RWPE2 (cell line): ENCODE data around the gene JMJD4.

Source experiments
- ATAC-seq: fragments of 200-7000 bp; cut with Tn5 transposase; 3 replicates; pipeline ENCODE4 v1.9.1; 2021; ENCODE audit warnings: low read depth
- DNase-seq: peaks from one replicate; pipeline ENCODE4 v3.0.0-alpha.2; 2020; ENCODE audit warnings: low spot score
- H3K27ac ChIP-seq: fragments of 450-650 bp; 2 replicates; pipeline ENCODE4 v1.5.1; 2017; ENCODE audit warnings: mild to moderate bottlenecking; ENCODE audit not compliant: poor library complexity, severe bottlenecking
- H3K27me3 ChIP-seq: fragments of 250-450 bp; sonication (Bioruptor Pico); 2 replicates; pipeline ENCODE4 v1.5.1; 2021; ENCODE audit warnings: mild to moderate bottlenecking, moderate library complexity; ENCODE audit not compliant: insufficient read depth, poor library complexity, severe bottlenecking
- H3K36me3 ChIP-seq: fragments of 250-450 bp; sonication (Bioruptor Pico); 2 replicates; pipeline ENCODE4 v1.5.1; 2020; ENCODE audit warnings: low read depth, mild to moderate bottlenecking, moderate library complexity
- H3K4me1 ChIP-seq: fragments of 250-450 bp; sonication (Bioruptor Pico); 2 replicates; pipeline ENCODE4 v1.5.1; 2021; ENCODE audit warnings: mild to moderate bottlenecking, moderate library complexity; ENCODE audit not compliant: insufficient read depth, poor library complexity, severe bottlenecking
- H3K4me3 ChIP-seq: fragments of 250-450 bp; sonication (Bioruptor Pico); 2 replicates; pipeline ENCODE4 v1.5.1; 2021; ENCODE audit warnings: mild to moderate bottlenecking, moderate library complexity; ENCODE audit not compliant: severe bottlenecking
- H3K9me3 ChIP-seq: fragments of 250-450 bp; sonication (Bioruptor Pico); 2 replicates; pipeline ENCODE4 v1.5.1; 2021; ENCODE audit warnings: mild to moderate bottlenecking, moderate library complexity; ENCODE audit not compliant: severe bottlenecking
- TF ChIP-seq, protein P1 (sequence below): fragments of 450-650 bp; IDR thresholded peaks from one replicate; pipeline ENCODE4 v1.5.1; 2017; ENCODE audit warnings: mild to moderate bottlenecking, moderate library complexity; ENCODE audit not compliant: poor library complexity, severe bottlenecking

Gene JMJD4

DNA sequence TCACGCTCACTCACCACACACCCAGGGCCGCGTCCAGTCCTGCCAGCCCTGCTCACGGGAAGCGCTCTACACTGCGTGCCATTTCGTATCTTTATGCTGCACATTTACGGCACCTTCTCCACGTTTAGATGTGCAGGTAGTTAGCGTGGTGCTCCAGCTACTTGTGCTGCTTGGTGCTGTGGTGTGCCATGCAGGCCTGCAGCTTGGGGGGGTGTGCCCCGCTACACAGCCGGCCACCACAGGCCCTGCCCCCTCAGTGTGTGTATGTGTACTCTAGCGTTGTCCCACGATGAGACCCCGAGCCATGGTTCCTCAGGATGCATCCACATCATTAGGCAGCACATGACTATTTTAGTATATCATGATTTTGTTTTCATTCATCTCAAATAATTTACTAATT, 38.5 kb upstream of the JMJD4 start:
- Histone ChIP-seq H3K4me3 (no peak overlapping the region), H3K27me3 (no peaks in the 10 kb centered on the region), H3K27ac (no peak overlapping the region), H3K9me3 (no peaks in the 10 kb centered on the region), H3K4me1 (no peaks in the 10 kb centered on the region), H3K36me3 (no peaks in the 10 kb centered on the region)
- TF ChIP-seq, protein P1, sequence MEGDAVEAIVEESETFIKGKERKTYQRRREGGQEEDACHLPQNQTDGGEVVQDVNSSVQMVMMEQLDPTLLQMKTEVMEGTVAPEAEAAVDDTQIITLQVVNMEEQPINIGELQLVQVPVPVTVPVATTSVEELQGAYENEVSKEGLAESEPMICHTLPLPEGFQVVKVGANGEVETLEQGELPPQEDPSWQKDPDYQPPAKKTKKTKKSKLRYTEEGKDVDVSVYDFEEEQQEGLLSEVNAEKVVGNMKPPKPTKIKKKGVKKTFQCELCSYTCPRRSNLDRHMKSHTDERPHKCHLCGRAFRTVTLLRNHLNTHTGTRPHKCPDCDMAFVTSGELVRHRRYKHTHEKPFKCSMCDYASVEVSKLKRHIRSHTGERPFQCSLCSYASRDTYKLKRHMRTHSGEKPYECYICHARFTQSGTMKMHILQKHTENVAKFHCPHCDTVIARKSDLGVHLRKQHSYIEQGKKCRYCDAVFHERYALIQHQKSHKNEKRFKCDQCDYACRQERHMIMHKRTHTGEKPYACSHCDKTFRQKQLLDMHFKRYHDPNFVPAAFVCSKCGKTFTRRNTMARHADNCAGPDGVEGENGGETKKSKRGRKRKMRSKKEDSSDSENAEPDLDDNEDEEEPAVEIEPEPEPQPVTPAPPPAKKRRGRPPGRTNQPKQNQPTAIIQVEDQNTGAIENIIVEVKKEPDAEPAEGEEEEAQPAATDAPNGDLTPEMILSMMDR = no peak
- DNase-seq (no peak), ATAC-seq (no peak)

DNA sequence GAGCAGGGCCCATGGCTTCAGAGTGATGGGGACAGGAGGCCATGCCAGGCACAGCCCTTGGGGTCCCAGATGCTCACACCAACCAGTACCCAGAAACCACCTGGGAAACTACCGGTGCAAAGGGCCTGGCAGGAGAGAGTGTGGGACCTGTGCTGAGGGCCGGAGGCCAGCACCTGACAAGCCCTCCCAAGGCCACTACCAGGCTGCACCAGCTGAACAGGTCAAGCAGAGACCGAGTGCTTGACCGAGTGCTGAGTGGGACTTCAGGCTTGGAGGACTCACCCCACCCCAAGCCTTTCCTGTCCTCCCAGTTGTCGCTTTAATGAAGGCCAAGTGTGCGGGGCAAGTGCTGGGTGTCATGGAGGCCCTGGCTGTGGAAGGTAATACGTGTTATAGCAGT, 36.7 kb upstream of the JMJD4 start:
- Histone ChIP-seq H3K27ac (no peak overlapping the region), H3K4me1 (no peaks in the 10 kb centered on the region), H3K9me3 (no peaks in the 10 kb centered on the region), H3K36me3 (no peaks in the 10 kb centered on the region), H3K4me3 (no peak overlapping the region), H3K27me3 (no peaks in the 10 kb centered on the region)
- DNase-seq (no peak), ATAC-seq (no peak)
- TF ChIP-seq, protein P1 = no peak

DNA sequence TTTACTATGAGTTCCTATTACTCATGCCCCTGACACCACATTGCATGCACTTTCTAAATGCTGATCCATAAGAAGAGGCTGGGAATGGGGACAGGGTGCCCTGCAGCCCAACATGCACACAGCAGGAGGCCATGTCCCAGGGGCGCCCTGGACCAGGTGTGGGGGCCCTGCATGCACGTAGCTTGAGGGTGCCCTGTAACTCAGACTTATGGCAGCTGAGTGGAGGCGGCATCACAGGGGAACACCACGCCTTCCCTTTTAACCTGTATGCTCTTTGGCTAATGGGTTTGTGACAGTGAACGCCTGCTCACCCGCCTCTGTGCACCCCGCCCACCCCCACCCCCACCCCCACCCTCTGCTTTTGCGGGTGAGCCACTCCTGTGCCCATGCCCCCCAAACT, 36.2 kb upstream of the JMJD4 start:
- no peak overlapping the region for H3K27ac ChIP-seq
- no peaks in the 10 kb centered on the region for H3K4me1 ChIP-seq
- no peaks in the 10 kb centered on the region for H3K27me3 ChIP-seq
- H3K4me3 ChIP-seq = no peak overlapping the region
- H3K9me3 ChIP-seq = no peaks in the 10 kb centered on the region
- DNase-seq (no peak), ATAC-seq (no peak)
- no peaks in the 10 kb centered on the region for H3K36me3 ChIP-seq
- TF ChIP-seq, protein P1 = no peak

DNA sequence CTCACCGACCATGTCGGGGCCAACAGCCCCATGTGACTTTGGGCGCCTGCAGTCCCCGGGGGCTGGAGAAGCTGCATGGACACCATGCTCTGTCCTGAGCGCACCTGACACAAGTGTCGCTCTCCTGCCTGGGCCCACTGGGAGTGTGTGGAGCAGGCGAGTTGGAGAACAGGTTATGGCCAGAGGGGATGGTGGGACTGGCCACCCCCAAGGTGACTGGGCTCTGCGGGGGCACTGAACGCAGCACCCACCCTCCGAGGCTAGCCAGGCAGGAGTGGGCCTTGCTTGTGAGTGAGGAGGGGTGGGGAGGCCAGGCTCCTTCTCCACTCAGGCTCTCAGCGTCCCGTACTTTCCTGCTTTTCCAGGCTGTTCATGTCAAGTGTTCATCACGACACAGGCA, 35.7 kb upstream of the JMJD4 start:
- ATAC-seq (no peak), DNase-seq (no peak)
- no peak overlapping the region for H3K4me3 ChIP-seq
- no peaks in the 10 kb centered on the region for H3K9me3 ChIP-seq
- no peaks in the 10 kb centered on the region for H3K36me3 ChIP-seq
- H3K4me1 ChIP-seq = no peaks in the 10 kb centered on the region
- H3K27me3 ChIP-seq = no peaks in the 10 kb centered on the region
- H3K27ac ChIP-seq = no peak overlapping the region
- TF ChIP-seq, protein P1 = no peak

DNA sequence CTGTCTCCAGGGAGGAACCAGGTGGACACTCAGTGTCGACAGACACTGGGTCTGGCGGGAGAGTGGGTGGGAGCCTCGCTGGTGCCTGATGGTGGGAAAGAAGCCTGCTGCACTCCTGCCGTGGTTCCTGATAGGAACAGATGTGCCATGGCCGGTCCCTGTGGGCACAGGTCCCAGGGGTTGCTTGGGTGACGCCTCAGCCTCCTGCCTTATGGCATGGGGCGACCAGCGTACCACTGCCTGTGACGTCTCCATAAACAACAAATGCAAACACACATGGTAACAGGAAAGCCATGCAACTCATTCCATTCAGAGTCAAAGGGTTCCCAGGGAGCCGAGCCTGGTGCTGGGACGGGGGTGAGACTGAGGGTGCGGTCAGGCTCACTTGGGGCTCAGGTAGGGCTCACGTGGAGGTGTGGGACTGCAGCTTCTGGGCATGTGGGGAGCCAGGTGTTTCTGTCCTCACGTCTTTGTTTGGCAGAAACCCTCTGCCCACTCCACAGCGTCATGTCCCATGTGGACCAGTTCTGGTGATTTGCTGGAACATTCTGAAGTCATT, 34.9 kb upstream of the JMJD4 start:
- Histone ChIP-seq H3K27ac (no peak overlapping the region), H3K36me3 (no peaks in the 10 kb centered on the region), H3K9me3 (no peaks in the 10 kb centered on the region), H3K4me3 (no peak overlapping the region), H3K4me1 (no peaks in the 10 kb centered on the region), H3K27me3 (no peaks in the 10 kb centered on the region)
- DNase-seq (no peak), ATAC-seq (no peak)
- TF ChIP-seq, protein P1 = no peak
